ENCODE data around the gene FOCAD. TPM values are rescaled to one million over a fixed set of nuclear protein-coding genes. Genes with fewer than 3 reads are reported as not detected.

FOCAD gene
- total RNA-seq, 1 donor from 2014 or later, result 48.2 TPM

- H2AFZ ChIP-seq (ENCODE audit: low read depth, low read length), result no peak overlapping the region
- no peaks in the 10 kb centered on the region for H3K9me3 ChIP-seq (ENCODE audit: insufficient read depth, low read depth, low read length)
- H3K4me2 ChIP-seq (ENCODE audit: low read length), result peak overlapping the region; percentile 21
- TF ChIP-seq EZH2 (IDR thresholded peaks at IDR 0.05; ENCODE audit: insufficient read depth, low read length) (no peak), CTCF (IDR thresholded peaks at IDR 0.05; ENCODE audit: insufficient read depth, low read depth, low read length) (no peak)
- no peaks in the 10 kb centered on the region for H3K79me2 ChIP-seq (ENCODE audit: insufficient read depth, low read length)
- H3K9ac ChIP-seq (ENCODE audit: low read length), result peak overlapping the region; percentile 48
- no peaks in the 10 kb centered on the region for H3K27me3 ChIP-seq (ENCODE audit: insufficient read depth, low read length)
- no peaks in the 10 kb centered on the region for H3K36me3 ChIP-seq (ENCODE audit: insufficient read depth, low read length)
- no peak overlapping the region for H3K4me3 ChIP-seq (ENCODE audit: insufficient read depth, low read depth, low read length)
- Mint-ChIP-seq H3K4me1 (ENCODE audit: low read depth, unreplicated experiment) (peaks cover 28% of the 10 kb centered on the region), H3K27ac (ENCODE audit: unreplicated experiment) (peak overlapping the region; percentile 83), H3K9me3 (ENCODE audit: unreplicated experiment) (peaks cover 5% of the 10 kb centered on the region), H3K27me3 (ENCODE audit: low read depth, unreplicated experiment) (no peaks in the 10 kb centered on the region), H3K4me3 (ENCODE audit: unreplicated experiment) (no peak overlapping the region), H3K36me3 (ENCODE audit: low read depth, unreplicated experiment) (peaks cover 10% of the 10 kb centered on the region)
- peaks cover 7% of the 10 kb centered on the region for H3K4me1 ChIP-seq (ENCODE audit: insufficient read depth, low read length)
- no peaks in the 10 kb centered on the region for H4K20me1 ChIP-seq (ENCODE audit: insufficient read depth, low read length)
- peak overlapping the region; percentile 53 for H3K27ac ChIP-seq (ENCODE audit: low read depth, low read length)
- no peak for FAIRE-seq
- DNase-seq (ENCODE audit: low read depth), result no peak
Measured at GRCh38 chr9:20853866-20854265, 169.8 kb downstream of the FOCAD start.

- TF ChIP-seq EZH2 (IDR thresholded peaks at IDR 0.05; ENCODE audit: insufficient read depth, low read length), result no peak
- no peak for TF ChIP-seq CTCF (IDR thresholded peaks at IDR 0.05; ENCODE audit: insufficient read depth, low read depth, low read length)
- Mint-ChIP-seq H3K4me3 (ENCODE audit: unreplicated experiment) (no peak overlapping the region), H3K27ac (ENCODE audit: unreplicated experiment) (peak overlapping the region; percentile 83), H3K4me1 (ENCODE audit: low read depth, unreplicated experiment) (peaks cover 25% of the 10 kb centered on the region), H3K27me3 (ENCODE audit: low read depth, unreplicated experiment) (no peaks in the 10 kb centered on the region), H3K36me3 (ENCODE audit: low read depth, unreplicated experiment) (peaks cover 10% of the 10 kb centered on the region), H3K9me3 (ENCODE audit: unreplicated experiment) (peaks cover 5% of the 10 kb centered on the region)
- no peaks in the 10 kb centered on the region for H3K9me3 ChIP-seq (ENCODE audit: insufficient read depth, low read depth, low read length)
- no peak overlapping the region for H3K4me3 ChIP-seq (ENCODE audit: insufficient read depth, low read depth, low read length)
- peaks cover 7% of the 10 kb centered on the region for H3K4me1 ChIP-seq (ENCODE audit: insufficient read depth, low read length)
- peak overlapping the region; percentile 21 for H3K4me2 ChIP-seq (ENCODE audit: low read length)
- FAIRE-seq, result peak; percentile 86
- no peaks in the 10 kb centered on the region for H3K36me3 ChIP-seq (ENCODE audit: insufficient read depth, low read length)
- H4K20me1 ChIP-seq (ENCODE audit: insufficient read depth, low read length), result no peaks in the 10 kb centered on the region
- H2AFZ ChIP-seq (ENCODE audit: low read depth, low read length), result no peak overlapping the region
- H3K79me2 ChIP-seq (ENCODE audit: insufficient read depth, low read length), result no peaks in the 10 kb centered on the region
- peak; percentile 74 for DNase-seq (ENCODE audit: low read depth)
- H3K9ac ChIP-seq (ENCODE audit: low read length), result peak overlapping the region; percentile 48
- peak overlapping the region; percentile 53 for H3K27ac ChIP-seq (ENCODE audit: low read depth, low read length)
- no peaks in the 10 kb centered on the region for H3K27me3 ChIP-seq (ENCODE audit: insufficient read depth, low read length)
Measured at GRCh38 chr9:20854444-20854843, 170.4 kb downstream of the FOCAD start.

- no peaks in the 10 kb centered on the region for H3K9me3 ChIP-seq (ENCODE audit: insufficient read depth, low read depth, low read length)
- Mint-ChIP-seq H3K27ac (ENCODE audit: unreplicated experiment) (no peak overlapping the region), H3K27me3 (ENCODE audit: low read depth, unreplicated experiment) (no peaks in the 10 kb centered on the region), H3K36me3 (ENCODE audit: low read depth, unreplicated experiment) (peaks cover 2% of the 10 kb centered on the region), H3K4me3 (ENCODE audit: unreplicated experiment) (no peak overlapping the region), H3K9me3 (ENCODE audit: unreplicated experiment) (peaks cover 3% of the 10 kb centered on the region), H3K4me1 (ENCODE audit: low read depth, unreplicated experiment) (peaks cover 5% of the 10 kb centered on the region)
- DNase-seq (ENCODE audit: low read depth) (no peak), FAIRE-seq (no peak)
- H3K4me3 ChIP-seq (ENCODE audit: insufficient read depth, low read depth, low read length), result no peak overlapping the region
- H3K27ac ChIP-seq (ENCODE audit: low read depth, low read length), result no peak overlapping the region
- H3K4me1 ChIP-seq (ENCODE audit: insufficient read depth, low read length), result no peaks in the 10 kb centered on the region
- H3K36me3 ChIP-seq (ENCODE audit: insufficient read depth, low read length), result no peaks in the 10 kb centered on the region
- H3K4me2 ChIP-seq (ENCODE audit: low read length), result no peak overlapping the region
- no peaks in the 10 kb centered on the region for H3K79me2 ChIP-seq (ENCODE audit: insufficient read depth, low read length)
- no peak for TF ChIP-seq CTCF (IDR thresholded peaks at IDR 0.05; ENCODE audit: insufficient read depth, low read depth, low read length)
- TF ChIP-seq EZH2 (IDR thresholded peaks at IDR 0.05; ENCODE audit: insufficient read depth, low read length), result no peak
- no peaks in the 10 kb centered on the region for H3K27me3 ChIP-seq (ENCODE audit: insufficient read depth, low read length)
- H4K20me1 ChIP-seq (ENCODE audit: insufficient read depth, low read length), result no peaks in the 10 kb centered on the region
- H3K9ac ChIP-seq (ENCODE audit: low read length), result no peak overlapping the region
- H2AFZ ChIP-seq (ENCODE audit: low read depth, low read length), result no peak overlapping the region
Measured at GRCh38 chr9:20863945-20864344, 179.9 kb downstream of the FOCAD start.
